A673 (cell line): ENCODE results near the gene CTNNA2. TPM values are rescaled to one million over a fixed set of nuclear protein-coding genes. Genes with fewer than 3 reads are reported as not detected.

Experiments
- BruUV-seq: library from RNA; stranded (reverse); fragments of 400-500 nt; replicated peaks from 2 replicates; lab custom pipeline; 2021; lab: Mats Ljungman, UMichigan
- CTCF ChIA-PET: fragments of 300-600 bp; sonication (Branson Sonifier 250); formaldehyde crosslinking; loops from one replicate; lab custom pipeline; 2022; ENCODE audit warnings: antibody characterized with exemption; lab: Charles Lee
- POLR2A ChIA-PET: fragments of 300-600 bp; sonication (Branson Sonifier 250); formaldehyde crosslinking; loops from one replicate; lab custom pipeline; 2022; ENCODE audit warnings: antibody characterized with exemption; ENCODE audit not compliant: low non-redundant PET; lab: Charles Lee
- DNase-seq: peaks from one replicate; pipeline ENCODE4 v3.0.0-alpha.2; 2015; ENCODE audit warnings: low spot score
- H3K27ac ChIP-seq: fragments of 200-600 bp; sonication (generic); 2 replicates; pipeline ENCODE4 v1.5.1; 2016; ENCODE audit warnings: mixed run types, low read depth, mild to moderate bottlenecking, mixed read lengths, antibody characterized with exemption, low read length; ENCODE audit not compliant: poor library complexity, severe bottlenecking
- H3K27me3 ChIP-seq: fragments of 200-600 bp; sonication (generic); replicated peaks from 2 replicates; pipeline ENCODE4 v1.6.1; 2017; ENCODE audit warnings: mixed run types, low read depth, mild to moderate bottlenecking, mixed read lengths, antibody characterized with exemption, low read length; ENCODE audit not compliant: insufficient read depth, poor library complexity
- H3K36me3 ChIP-seq: fragments of 200-600 bp; sonication (generic); 2 replicates; pipeline ENCODE4 v1.6.1; 2016; ENCODE audit warnings: mixed run types, mild to moderate bottlenecking, mixed read lengths, antibody characterized with exemption, low read length; ENCODE audit not compliant: insufficient read depth, poor library complexity, severe bottlenecking
- H3K4me1 ChIP-seq: fragments of 200-600 bp; sonication (generic); 2 replicates; pipeline ENCODE4 v1.6.1; 2017; ENCODE audit warnings: mixed run types, mild to moderate bottlenecking, mixed read lengths, antibody characterized with exemption, low read length; ENCODE audit not compliant: insufficient read depth, poor library complexity, severe bottlenecking
- H3K4me3 ChIP-seq: fragments of 200-600 bp; sonication (generic); 2 replicates; pipeline ENCODE4 v1.5.1; 2016; ENCODE audit warnings: low read depth, mixed run types, mild to moderate bottlenecking, mixed read lengths, low read length; ENCODE audit not compliant: poor library complexity, severe bottlenecking
- H3K9me3 ChIP-seq: fragments of 200-600 bp; sonication (generic); 2 replicates; pipeline ENCODE4 v1.6.1; 2016; ENCODE audit warnings: mixed run types, low read depth, mild to moderate bottlenecking, mixed read lengths, antibody characterized with exemption, low read length; ENCODE audit not compliant: poor library complexity, severe bottlenecking
- EZH2 ChIP-seq: fragments of 200-600 bp; sonication (generic); IDR thresholded peaks from 2 replicates; pipeline ENCODE4 v1.6.1; 2017; ENCODE audit warnings: borderline replicate concordance, low read depth, mild to moderate bottlenecking, mixed read lengths, antibody characterized with exemption, low read length; ENCODE audit not compliant: poor library complexity, severe bottlenecking
- intact Hi-C: fragments of 100-400 bp; cut with micrococcal nuclease; formaldehyde crosslinking; loops from one replicate; pipeline ENCODE4 v1.10.0; 2022; ENCODE audit not compliant: unreplicated experiment
- total RNA-seq: library from RNA; stranded (reverse); gene quantifications from 2 replicates; pipeline ENCODE4 v1.2.3, GENCODE V29; 2021
- TF ChIP-seq, protein P1 (sequence below): fragments of 300-800, 200-600 bp; sonication (generic); conservative IDR thresholded peaks from 2 replicates; pipeline ENCODE4 v1.5.1; 2017; ENCODE audit warnings: low read depth, mild to moderate bottlenecking, antibody characterized with exemption, low read length, moderate library complexity, mixed read lengths

The CTNNA2 gene
- total RNA-seq, 1 experiment from 2014 or later = not detected

- intact Hi-C loops = no loop called here
- Histone ChIP-seq H3K27me3 (peaks cover 65% of the 10 kb centered on the region), H3K27ac (no peak within 1 kb of the TSS), H3K4me3 (no peak within 1 kb of the TSS), H3K36me3 (no peaks in the 10 kb centered on the region), H3K4me1 (no peaks in the 10 kb centered on the region), H3K9me3 (no peaks in the 10 kb centered on the region)
- BruUV-seq = no TSS peak
- ChIA-PET POLR2A (no interaction called here), CTCF (no interaction called here)
- DNase-seq = peak; percentile 3
- TF ChIP-seq, protein P1, sequence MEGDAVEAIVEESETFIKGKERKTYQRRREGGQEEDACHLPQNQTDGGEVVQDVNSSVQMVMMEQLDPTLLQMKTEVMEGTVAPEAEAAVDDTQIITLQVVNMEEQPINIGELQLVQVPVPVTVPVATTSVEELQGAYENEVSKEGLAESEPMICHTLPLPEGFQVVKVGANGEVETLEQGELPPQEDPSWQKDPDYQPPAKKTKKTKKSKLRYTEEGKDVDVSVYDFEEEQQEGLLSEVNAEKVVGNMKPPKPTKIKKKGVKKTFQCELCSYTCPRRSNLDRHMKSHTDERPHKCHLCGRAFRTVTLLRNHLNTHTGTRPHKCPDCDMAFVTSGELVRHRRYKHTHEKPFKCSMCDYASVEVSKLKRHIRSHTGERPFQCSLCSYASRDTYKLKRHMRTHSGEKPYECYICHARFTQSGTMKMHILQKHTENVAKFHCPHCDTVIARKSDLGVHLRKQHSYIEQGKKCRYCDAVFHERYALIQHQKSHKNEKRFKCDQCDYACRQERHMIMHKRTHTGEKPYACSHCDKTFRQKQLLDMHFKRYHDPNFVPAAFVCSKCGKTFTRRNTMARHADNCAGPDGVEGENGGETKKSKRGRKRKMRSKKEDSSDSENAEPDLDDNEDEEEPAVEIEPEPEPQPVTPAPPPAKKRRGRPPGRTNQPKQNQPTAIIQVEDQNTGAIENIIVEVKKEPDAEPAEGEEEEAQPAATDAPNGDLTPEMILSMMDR = no peak
- peak; percentile 57 for TF ChIP-seq EZH2
Observed at GRCh38 chr2:80303909-80304837, 791.3 kb downstream of the CTNNA2 start, which contains the start of gene LRRTM1. Gene LRRTM1, minus strand, starts transcription at chr2:80304752. Its CDS starts 933 bp downstream, at chr2:80303819.

DNA sequence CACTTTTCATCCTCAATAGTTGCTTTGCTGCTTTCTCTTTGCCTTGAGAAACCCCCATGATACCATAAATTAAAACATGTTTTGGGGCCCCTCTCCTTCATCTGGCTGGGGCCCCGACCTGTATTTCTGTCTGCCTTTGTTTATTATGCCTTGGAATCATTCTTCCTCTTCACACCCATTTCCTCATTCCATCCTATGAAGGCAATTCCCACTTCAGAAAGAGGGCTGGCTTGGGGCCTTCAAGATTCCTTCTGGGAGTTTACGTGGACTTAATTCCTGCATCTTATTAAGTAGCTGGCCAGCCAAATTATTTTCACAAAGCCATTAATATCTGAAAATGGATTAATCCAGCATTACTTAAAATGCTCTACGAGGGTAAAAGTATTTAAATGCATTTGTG lies 798.5 kb downstream of the CTNNA2 start:
- CTCF ChIA-PET = no interaction called here
- POLR2A ChIA-PET = no interaction called here
- TF ChIP-seq EZH2 = no peak
- TF ChIP-seq, protein P1 = no peak
- intact Hi-C loops = no loop called here
- H3K9me3 ChIP-seq = no peaks in the 10 kb centered on the region
- BruUV-seq = no TSS peak
- no peak for DNase-seq
- no peak overlapping the region for H3K27ac ChIP-seq
- H3K4me3 ChIP-seq = no peak overlapping the region
- no peaks in the 10 kb centered on the region for H3K4me1 ChIP-seq
- peaks cover 17% of the 10 kb centered on the region for H3K27me3 ChIP-seq
- H3K36me3 ChIP-seq = no peaks in the 10 kb centered on the region

DNA sequence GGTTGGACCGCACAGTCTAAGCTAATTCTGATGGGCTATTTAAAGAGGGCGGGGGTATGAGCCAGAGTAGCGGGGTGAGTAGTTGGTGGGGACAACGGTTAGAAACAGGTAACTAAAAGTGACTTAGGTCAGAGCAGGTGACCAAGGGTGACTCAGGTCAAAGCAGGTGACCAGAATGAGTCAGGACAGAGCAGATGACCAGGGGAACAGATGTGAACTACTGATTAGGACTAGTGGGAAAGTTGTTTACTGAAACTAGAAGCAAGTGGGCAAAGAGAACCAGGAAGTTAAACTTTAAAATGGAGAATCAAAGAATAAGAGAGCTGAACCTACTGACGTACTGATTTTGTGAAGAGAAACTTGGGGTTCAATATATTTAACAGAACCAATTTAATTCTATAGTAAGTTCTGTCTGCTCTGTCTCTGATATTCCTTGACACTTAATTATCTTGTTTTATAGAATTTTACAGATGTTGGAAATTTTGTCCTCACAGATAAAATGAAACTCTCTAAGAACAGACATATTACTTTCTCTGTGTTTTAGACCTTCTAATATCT lies 799.5 kb downstream of the CTNNA2 start:
- Histone ChIP-seq H3K27me3 (peaks cover 13% of the 10 kb centered on the region), H3K9me3 (no peaks in the 10 kb centered on the region), H3K4me1 (no peaks in the 10 kb centered on the region), H3K36me3 (no peaks in the 10 kb centered on the region), H3K4me3 (no peak overlapping the region), H3K27ac (no peak overlapping the region)
- TF ChIP-seq EZH2 = no peak
- TF ChIP-seq, protein P1 = no peak
- POLR2A ChIA-PET = no interaction called here
- intact Hi-C loops = no loop called here
- BruUV-seq = no TSS peak
- CTCF ChIA-PET = no interaction called here
- DNase-seq = no peak
